K562 (cell line): ENCODE results near the gene GAPDHS.

Source experiments
- CHD2 ChIP-seq: IDR thresholded peaks from 2 replicates; pipeline ENCODE4 v1.6.1; 2011; ENCODE audit warnings: low read depth, low read length
- CTCF ChIP-seq, 3 experiments: IDR thresholded peaks in 2 of 3; conservative IDR thresholded peaks in 1 of 3; 2 replicates each; pipeline ENCODE4 v1.5.1; 2011 to 2012; ENCODE audit warnings: low read length in 3 of 3, mild to moderate bottlenecking in 3 of 3, control low read depth in 2 of 3, improper control_type of control experiment in 1 of 3, inconsistent platforms in 1 of 3, low read depth in 1 of 3, mixed read lengths in 1 of 3, moderate library complexity in 1 of 3; ENCODE audit not compliant: insufficient read depth in 2 of 3
- EP300 ChIP-seq: IDR thresholded peaks from 2 replicates; pipeline ENCODE4 v1.6.1; 2012; ENCODE audit warnings: low read length, improper control_type of control experiment
- KLF16 ChIP-seq: IDR thresholded peaks from 2 replicates; pipeline ENCODE4 v1.6.1; 2016; ENCODE audit warnings: antibody characterized with exemption
- TCF7 ChIP-seq: sonication (generic); IDR thresholded peaks from 2 replicates; pipeline ENCODE4 v1.6.1; 2016; ENCODE audit warnings: antibody characterized with exemption, borderline replicate concordance
- U2AF2 ChIP-seq: fragments of 200-400 bp; formaldehyde crosslinking; optimal IDR thresholded peaks from 2 replicates; pipeline ENCODE3; 2017; ENCODE audit warnings: low read depth, mild to moderate bottlenecking, low read length
- ZNF644 ChIP-seq: fragments of 200-800 bp; sonication (Bioruptor generic); IDR thresholded peaks from 2 replicates; pipeline ENCODE4 v1.6.1; 2016; ENCODE audit warnings: low read depth, missing genetic modification characterization, missing compliant biosample characterization

DNA sequence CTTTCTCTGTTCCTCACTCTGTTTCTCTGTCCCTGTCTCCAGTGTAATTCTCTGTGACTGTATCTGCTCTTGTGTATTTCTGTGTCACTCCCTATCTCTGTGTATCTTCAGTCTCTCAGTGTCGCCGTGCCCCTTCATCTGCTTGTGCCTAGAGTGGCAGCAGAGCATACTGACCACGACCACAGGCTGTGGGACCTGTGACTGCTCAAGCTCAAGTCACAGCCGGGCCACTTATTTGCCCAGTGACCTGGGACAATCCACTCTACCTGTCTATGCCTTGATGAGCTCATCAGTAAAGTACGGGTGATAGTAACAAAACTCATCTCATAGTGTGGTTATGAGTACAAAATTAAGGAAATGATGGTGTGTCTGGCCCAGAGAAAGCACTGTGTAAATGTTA is 20.8 kb downstream of the GAPDHS start:
- TF ChIP-seq EP300 (no peak), CHD2 (no peak), ZNF644 (tag) (no peak), CTCF (IDR thresholded peaks at IDR 0.05 in 2 of 3, conservative IDR thresholded peaks at IDR 0.05 in 1 of 3; ENCODE audit: insufficient read depth in 2 of 3, low read depth in 1 of 3, low read length in 3 of 3) (no peak), TCF7 (no peak), KLF16 (no peak), U2AF2 (no peak)
